LNCAP (cell line): ENCODE data around the gene SDC3.

ENCODE experiments used
- TF ChIP-seq, protein P1 (sequence below): fragments of 450-650 bp; IDR thresholded peaks from 2 replicates; pipeline ENCODE4 v1.5.1; 2017; ENCODE audit warnings: mild to moderate bottlenecking

SDC3 gene

DNA sequence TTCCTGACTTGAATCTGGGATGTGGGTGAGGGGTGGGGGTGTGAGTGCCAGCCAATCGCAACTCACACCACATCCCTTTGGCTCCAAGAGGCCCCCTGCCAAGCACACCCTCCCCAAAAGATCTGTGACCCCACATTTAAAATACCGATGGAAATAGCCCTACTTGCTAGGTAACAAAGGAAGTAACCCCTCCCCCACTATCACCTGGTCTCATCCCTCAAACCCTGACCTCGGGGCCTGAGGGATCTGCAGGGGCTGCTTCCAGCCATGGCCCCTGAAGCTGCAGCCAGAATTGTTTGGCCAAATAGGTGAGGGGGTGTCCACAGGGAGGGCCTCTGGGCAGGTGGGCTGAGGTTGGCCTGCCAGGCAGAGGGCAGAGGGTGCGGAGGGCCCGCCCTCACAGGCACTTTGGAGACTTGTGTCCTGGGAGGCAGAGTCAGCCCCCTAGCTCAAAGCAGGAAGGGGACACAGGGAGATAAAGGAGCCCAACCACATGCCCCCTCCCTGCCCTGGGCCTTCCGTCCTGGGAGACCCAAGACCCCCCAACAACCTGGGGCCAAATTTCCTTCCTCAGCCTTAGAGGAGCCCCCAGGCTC, 37.2 kb downstream of the SDC3 start:
- TF ChIP-seq, protein P1, sequence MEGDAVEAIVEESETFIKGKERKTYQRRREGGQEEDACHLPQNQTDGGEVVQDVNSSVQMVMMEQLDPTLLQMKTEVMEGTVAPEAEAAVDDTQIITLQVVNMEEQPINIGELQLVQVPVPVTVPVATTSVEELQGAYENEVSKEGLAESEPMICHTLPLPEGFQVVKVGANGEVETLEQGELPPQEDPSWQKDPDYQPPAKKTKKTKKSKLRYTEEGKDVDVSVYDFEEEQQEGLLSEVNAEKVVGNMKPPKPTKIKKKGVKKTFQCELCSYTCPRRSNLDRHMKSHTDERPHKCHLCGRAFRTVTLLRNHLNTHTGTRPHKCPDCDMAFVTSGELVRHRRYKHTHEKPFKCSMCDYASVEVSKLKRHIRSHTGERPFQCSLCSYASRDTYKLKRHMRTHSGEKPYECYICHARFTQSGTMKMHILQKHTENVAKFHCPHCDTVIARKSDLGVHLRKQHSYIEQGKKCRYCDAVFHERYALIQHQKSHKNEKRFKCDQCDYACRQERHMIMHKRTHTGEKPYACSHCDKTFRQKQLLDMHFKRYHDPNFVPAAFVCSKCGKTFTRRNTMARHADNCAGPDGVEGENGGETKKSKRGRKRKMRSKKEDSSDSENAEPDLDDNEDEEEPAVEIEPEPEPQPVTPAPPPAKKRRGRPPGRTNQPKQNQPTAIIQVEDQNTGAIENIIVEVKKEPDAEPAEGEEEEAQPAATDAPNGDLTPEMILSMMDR = no peak

DNA sequence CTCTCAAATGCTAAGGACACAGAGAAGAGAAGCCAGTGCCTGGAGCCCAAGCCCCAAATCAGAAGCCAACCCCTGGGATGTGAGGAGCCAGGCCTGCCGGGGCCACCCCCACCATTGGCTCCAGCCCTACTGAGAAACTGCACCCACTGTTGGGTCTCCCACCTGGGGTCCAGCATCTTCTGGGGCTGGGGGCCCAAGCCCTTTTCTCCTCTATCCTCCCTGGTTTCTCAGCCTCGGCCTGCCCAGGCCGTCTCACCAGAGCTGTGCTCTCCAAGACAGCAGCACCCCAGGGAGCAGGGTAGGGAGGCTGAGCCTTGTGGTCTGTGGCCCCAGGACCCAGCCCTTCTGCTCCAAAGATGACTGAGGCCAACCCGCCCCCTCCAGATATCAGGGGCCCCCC, 37.9 kb downstream of the SDC3 start:
- TF ChIP-seq, protein P1 = no peak

DNA sequence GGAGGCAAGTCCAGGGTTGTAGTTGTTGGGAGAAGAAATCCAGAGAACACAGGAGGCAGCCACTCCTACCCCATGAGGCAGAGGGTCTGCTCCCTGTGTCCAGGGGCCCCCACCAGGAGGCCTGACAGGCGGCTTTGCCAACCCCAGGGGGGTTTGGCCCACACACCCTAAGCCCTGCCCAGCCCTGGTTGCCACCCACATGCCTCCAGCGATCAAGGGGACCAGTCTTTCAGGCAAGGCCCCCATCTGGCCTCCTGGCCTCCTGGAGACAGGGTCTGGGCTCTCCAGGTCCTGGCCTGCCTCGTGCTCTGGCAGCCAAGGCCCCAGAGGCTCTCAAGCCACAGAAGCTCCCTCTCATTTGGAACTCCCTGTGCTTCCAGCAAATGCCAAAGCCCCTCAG, 38.5 kb downstream of the SDC3 start:
- TF ChIP-seq, protein P1 = no peak

DNA sequence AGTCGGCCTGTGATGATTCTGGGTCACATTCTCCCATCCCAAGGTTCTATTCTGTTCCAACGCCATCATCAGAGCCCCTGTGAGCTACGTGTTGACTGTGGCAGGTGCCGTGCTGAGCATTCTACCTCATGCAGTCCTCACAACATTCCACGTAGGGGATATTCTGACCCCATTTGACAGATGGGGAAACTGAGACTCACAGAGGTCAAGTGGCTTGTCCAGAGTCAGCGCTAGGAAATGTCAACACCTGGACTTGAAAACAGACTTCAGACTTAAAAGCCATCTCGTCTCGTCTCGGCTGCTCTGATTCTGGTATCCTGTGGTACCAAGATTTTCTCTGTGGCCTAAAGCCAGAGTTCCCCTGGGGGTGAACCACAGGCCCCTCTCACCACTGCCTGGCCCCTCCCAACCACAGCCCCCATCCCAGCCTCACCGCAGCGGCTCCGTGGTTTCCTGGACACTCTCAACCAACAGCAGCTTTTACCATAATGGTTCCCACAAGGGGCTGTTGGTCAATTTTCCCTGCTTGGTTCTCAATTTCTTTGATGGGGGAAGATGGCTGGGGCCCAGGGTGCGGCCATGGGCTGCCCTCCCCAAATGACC, 39.6 kb downstream of the SDC3 start:
- TF ChIP-seq, protein P1 = no peak

DNA sequence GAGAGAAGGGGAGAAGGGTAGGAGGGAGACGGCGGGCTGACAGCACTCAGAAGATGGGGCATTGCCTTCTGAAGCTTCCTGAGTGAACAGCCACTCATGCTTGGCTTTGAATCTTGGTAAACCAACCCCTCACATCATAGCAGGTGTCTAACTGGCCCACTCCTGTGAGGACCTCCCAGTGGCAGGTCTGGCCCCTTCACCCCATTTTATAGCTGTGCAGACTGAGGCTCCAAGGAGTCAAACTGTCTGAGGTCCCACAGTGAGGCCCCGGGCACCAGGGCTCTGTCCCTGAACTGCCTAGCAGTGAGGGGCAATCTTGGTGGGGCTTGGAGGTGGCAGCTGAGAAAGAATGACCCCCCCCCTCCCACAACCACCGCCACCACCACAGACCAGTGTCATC, 41.0 kb downstream of the SDC3 start:
- TF ChIP-seq, protein P1 = no peak

DNA sequence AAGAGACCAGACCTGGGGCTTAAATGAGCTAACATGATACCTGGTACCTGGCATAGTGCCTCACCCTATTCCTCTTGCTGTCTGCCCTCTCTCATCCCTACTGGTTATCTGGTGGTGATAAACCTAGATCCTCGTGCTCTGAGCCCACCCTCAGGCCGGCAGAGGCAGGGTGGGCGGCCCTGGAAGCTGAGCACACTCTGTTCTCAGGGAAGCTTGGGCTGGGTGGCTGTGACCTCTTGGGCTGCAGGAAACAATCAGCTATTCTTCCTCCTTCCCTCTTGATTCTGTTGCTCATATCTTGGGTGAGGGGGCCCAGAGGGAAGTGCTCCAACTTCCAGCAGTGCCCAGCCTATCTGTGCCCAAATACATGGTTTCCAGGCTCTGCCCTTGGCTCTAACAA, 42.0 kb downstream of the SDC3 start:
- TF ChIP-seq, protein P1 = no peak

DNA sequence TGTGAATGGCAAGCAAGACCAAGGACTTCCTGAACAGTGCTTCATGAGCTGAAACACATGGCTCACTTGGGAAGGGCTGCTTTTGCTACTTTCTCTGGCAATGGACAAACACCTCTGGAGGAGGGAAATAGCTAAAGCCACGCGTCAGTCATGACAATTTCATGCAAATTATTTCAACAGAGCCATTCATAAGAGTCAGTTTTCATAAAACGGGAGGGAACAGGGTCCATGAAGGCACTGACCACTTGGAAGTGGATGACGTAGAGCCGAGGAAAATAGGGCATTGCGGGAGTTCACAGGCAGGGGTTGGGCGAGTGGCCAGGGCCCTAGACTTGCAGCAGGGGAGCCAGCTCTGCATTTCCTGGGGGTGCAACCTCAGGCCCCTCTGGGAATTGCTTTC, 43.9 kb downstream of the SDC3 start:
- TF ChIP-seq, protein P1 = no peak
